Tibial nerve (tissue), 4 donors: ENCODE data around the gene METTL24. TPM values are rescaled to one million over a fixed set of nuclear protein-coding genes. Genes with fewer than 3 reads are reported as not detected.

ENCODE experiments used
- DNase-seq, 2 donors: peaks; one replicate each; pipeline ENCODE4 v3.0.0-alpha.2; 2019; ENCODE audit warnings: low spot score in 2 of 2
- H3K27ac ChIP-seq, 4 donors: fragments of 200-600 bp; sonication (generic) in 3 of 4; one replicate each; pipeline ENCODE4 v1.5.1; 2017 to 2019; ENCODE audit warnings: mild to moderate bottlenecking in 1 of 4
- H3K27me3 ChIP-seq, 2 donors: fragments of 200-600 bp; sonication (generic) in 1 of 2; one replicate each; pipeline versions ENCODE4 v1.5.1 to v1.6.0; 2017 to 2019
- H3K36me3 ChIP-seq, 3 donors: fragments of 200-600 bp; sonication (generic); one replicate each; pipeline ENCODE4 v1.5.1; 2018 to 2019
- H3K4me1 ChIP-seq, 4 donors: fragments of 200-600 bp; sonication (generic) in 3 of 4; one replicate each; pipeline ENCODE4 v1.5.1; 2017 to 2019
- H3K4me3 ChIP-seq, 4 donors: fragments of 200-600 bp; sonication (generic) in 3 of 4; one replicate each; pipeline ENCODE4 v1.5.1; 2017 to 2019; ENCODE audit warnings: mild to moderate bottlenecking in 1 of 4, moderate library complexity in 1 of 4
- H3K9me3 ChIP-seq, 4 donors: fragments of 200-600 bp; sonication (generic) in 3 of 4; one replicate each; pipeline ENCODE4 v1.5.1; 2017 to 2019
- CTCF ChIP-seq, 5 experiments: fragments of 200-600 bp in 3 of 5; fragments of 450-650 bp in 2 of 5; sonication (generic) in 3 of 5; IDR thresholded peaks; one replicate each; pipeline ENCODE4 v1.5.1; 2016 to 2019; ENCODE audit warnings: antibody characterized with exemption in 5 of 5, mild to moderate bottlenecking in 3 of 5, moderate library complexity in 2 of 5
- EP300 ChIP-seq, 2 donors: sonication (generic); formaldehyde crosslinking; IDR thresholded peaks; one replicate each; pipeline ENCODE4 v1.6.1; 2017; ENCODE audit warnings: antibody characterized with exemption in 2 of 2, mild to moderate bottlenecking in 1 of 2
- POLR2A ChIP-seq, 2 donors: fragments of 450-650 bp; IDR thresholded peaks; one replicate each; pipeline ENCODE4 v1.6.1; 2017; ENCODE audit warnings: antibody characterized with exemption in 2 of 2, mild to moderate bottlenecking in 2 of 2, moderate library complexity in 2 of 2
- WGBS, 2 donors: methylation state at CpG; one replicate each; pipeline ENCODE4 v1.1.5; 2018; 5-methylcytosine and 5-hydroxymethylcytosine counted together
- total RNA-seq, 4 donors: library from RNA; depleted of rRNA; stranded (reverse); fragments of >200 nt; gene quantifications; one replicate each; pipeline ENCODE4 v1.1.0, GENCODE V29; 2016

The METTL24 gene
- total RNA-seq, 4 donors from 2014 or later, result 0.63 to 2.4 (median 0.93) TPM

- no peak for TF ChIP-seq CTCF (IDR thresholded peaks at IDR 0.05)
- no peak for TF ChIP-seq POLR2A (IDR thresholded peaks at IDR 0.05)
- TF ChIP-seq EP300 (IDR thresholded peaks at IDR 0.05), result no peak
- Histone ChIP-seq H3K4me3 (no peak overlapping the region), H3K9me3 (no peaks in the 10 kb centered on the region), H3K27me3 (no peaks in the 10 kb centered on the region), H3K36me3 (no peaks in the 10 kb centered on the region), H3K27ac (no peak overlapping the region), H3K4me1 (no peaks in the 10 kb centered on the region)
- no peak for DNase-seq
Observed at GRCh38 chr6:110266996-110267395, 91.2 kb downstream of the METTL24 start.

GRCh38 chr6:110265273-110265672 is 92.9 kb downstream of the METTL24 start:
- Histone ChIP-seq H3K27me3 (no peaks in the 10 kb centered on the region), H3K27ac (no peak overlapping the region), H3K4me3 (no peak overlapping the region), H3K4me1 (no peaks in the 10 kb centered on the region), H3K9me3 (peaks cover 0 to 8% (median 0%) of the 10 kb centered on the region in 4 donors), H3K36me3 (no peaks in the 10 kb centered on the region)
- TF ChIP-seq CTCF (IDR thresholded peaks at IDR 0.05) (no peak), EP300 (IDR thresholded peaks at IDR 0.05) (no peak), POLR2A (IDR thresholded peaks at IDR 0.05) (no peak)
- no peak for DNase-seq
- 88% methylated on average over 3 of the region's 3 CpGs for WGBS, 2 donors

- 78 to 88% methylated on average over 2 of the region's 2 CpGs for WGBS, 2 donors
- peaks cover 0 to 19% (median 0%) of the 10 kb centered on the region in 4 donors for H3K9me3 ChIP-seq
- H3K27ac ChIP-seq, result no peak overlapping the region
- no peak for TF ChIP-seq EP300 (IDR thresholded peaks at IDR 0.05)
- no peak for TF ChIP-seq POLR2A (IDR thresholded peaks at IDR 0.05)
- no peak for TF ChIP-seq CTCF (IDR thresholded peaks at IDR 0.05)
- no peaks in the 10 kb centered on the region for H3K27me3 ChIP-seq
- H3K4me3 ChIP-seq, result no peak overlapping the region
- H3K36me3 ChIP-seq, result peaks cover 0 to 6% (median 0%) of the 10 kb centered on the region in 3 donors
- no peak for DNase-seq
- no peaks in the 10 kb centered on the region for H3K4me1 ChIP-seq
Observed at GRCh38 chr6:110256366-110256765, 101.8 kb downstream of the METTL24 start.

- TF ChIP-seq CTCF (IDR thresholded peaks at IDR 0.05), result no peak
- no peak for TF ChIP-seq POLR2A (IDR thresholded peaks at IDR 0.05)
- no peak for TF ChIP-seq EP300 (IDR thresholded peaks at IDR 0.05)
- no peak overlapping the region for H3K27ac ChIP-seq
Observed at GRCh38 chr6:110255211-110255750, 102.9 kb downstream of the METTL24 start.

GRCh38 chr6:110250838-110251237 is 107.3 kb downstream of the METTL24 start:
- no peaks in the 10 kb centered on the region for H3K4me1 ChIP-seq
- WGBS, 2 donors, result 63 to 67% methylated on average over 5 of the region's 5 CpGs
- peaks cover 0 to 6% (median 0%) of the 10 kb centered on the region in 4 donors for H3K9me3 ChIP-seq
- no peak for TF ChIP-seq CTCF (IDR thresholded peaks at IDR 0.05)
- no peak for TF ChIP-seq EP300 (IDR thresholded peaks at IDR 0.05)
- TF ChIP-seq POLR2A (IDR thresholded peaks at IDR 0.05), result no peak
- H3K27me3 ChIP-seq, result no peaks in the 10 kb centered on the region
- H3K4me3 ChIP-seq, result no peak overlapping the region
- no peak overlapping the region for H3K27ac ChIP-seq
- DNase-seq, result no peak
- peaks cover 0 to 9% (median 0%) of the 10 kb centered on the region in 3 donors for H3K36me3 ChIP-seq

More at GRCh38 chr6:110255211-110255750, 102.9 kb downstream of the METTL24 start:
- Histone ChIP-seq H3K4me1 (no peaks in the 10 kb centered on the region), H3K36me3 (peaks cover 0 to 6% (median 0%) of the 10 kb centered on the region in 3 donors), H3K9me3 (peaks cover 0 to 14% (median 0%) of the 10 kb centered on the region in 4 donors), H3K27me3 (no peaks in the 10 kb centered on the region), H3K4me3 (no peak overlapping the region)
- no peak for DNase-seq
- WGBS, 2 donors, result 16 to 18% methylated on average over 5 of the region's 5 CpGs
